Measurements from ENCODE around the gene OXGR1. TPM values are rescaled to one million over a fixed set of nuclear protein-coding genes. Genes with fewer than 3 reads are reported as not detected.
"Not testable (repeated sequence)": the region's sequence is repeated elsewhere in the genome, so short reads cannot be mapped to it uniquely, and the experiment has no call there.

OXGR1 gene
- total RNA-seq, 1 donor: not detected

DNA sequence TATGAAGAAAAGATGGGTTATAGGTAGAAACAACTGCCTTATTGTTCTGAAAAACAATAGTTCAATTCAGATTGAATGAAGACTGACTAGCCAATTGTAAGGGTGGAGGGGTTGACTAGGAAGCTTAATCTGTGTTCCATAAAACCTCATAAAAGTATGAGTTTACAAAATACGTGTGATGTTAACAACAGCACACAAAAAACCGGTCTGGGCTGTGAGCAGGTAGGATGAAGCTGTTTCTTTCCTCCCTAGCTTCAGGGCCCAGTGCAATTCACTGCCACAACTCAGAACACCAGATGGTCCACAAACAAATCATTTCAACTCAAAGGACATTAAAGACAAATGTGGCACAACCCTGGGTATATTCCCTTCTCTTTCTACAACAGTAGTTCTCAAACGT lies 3.2 kb downstream of the OXGR1 start:
- TF ChIP-seq, protein P1, sequence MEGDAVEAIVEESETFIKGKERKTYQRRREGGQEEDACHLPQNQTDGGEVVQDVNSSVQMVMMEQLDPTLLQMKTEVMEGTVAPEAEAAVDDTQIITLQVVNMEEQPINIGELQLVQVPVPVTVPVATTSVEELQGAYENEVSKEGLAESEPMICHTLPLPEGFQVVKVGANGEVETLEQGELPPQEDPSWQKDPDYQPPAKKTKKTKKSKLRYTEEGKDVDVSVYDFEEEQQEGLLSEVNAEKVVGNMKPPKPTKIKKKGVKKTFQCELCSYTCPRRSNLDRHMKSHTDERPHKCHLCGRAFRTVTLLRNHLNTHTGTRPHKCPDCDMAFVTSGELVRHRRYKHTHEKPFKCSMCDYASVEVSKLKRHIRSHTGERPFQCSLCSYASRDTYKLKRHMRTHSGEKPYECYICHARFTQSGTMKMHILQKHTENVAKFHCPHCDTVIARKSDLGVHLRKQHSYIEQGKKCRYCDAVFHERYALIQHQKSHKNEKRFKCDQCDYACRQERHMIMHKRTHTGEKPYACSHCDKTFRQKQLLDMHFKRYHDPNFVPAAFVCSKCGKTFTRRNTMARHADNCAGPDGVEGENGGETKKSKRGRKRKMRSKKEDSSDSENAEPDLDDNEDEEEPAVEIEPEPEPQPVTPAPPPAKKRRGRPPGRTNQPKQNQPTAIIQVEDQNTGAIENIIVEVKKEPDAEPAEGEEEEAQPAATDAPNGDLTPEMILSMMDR (IDR thresholded peaks at IDR 0.05; ENCODE audit: insufficient read depth, low read depth, low read length): no peak
- H3K4me3 ChIP-seq (ENCODE audit: low read depth, low read length): no peak overlapping the region
- DNase-seq (ENCODE audit: low read depth): no peak

DNA sequence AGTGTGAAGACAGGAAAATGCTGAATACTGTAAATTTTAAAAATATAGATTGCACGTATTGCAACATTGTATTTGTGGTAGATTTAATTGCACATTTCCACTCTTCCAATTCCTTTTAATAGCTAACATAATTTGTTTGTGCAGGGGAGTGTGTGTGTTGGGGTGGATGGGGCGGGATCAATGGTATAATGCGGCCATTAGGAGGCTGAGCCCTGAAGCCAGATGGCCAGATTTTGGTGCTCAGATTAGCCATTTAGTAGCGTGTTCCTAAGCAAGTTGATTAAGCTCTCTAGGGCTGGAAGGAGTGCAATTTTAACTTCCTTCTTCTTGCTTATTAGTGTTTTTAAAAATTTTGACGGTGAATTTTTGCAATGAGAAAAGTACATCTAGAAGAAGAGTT lies 5.8 kb downstream of the OXGR1 start:
- DNase-seq (ENCODE audit: low read depth): no peak

DNA sequence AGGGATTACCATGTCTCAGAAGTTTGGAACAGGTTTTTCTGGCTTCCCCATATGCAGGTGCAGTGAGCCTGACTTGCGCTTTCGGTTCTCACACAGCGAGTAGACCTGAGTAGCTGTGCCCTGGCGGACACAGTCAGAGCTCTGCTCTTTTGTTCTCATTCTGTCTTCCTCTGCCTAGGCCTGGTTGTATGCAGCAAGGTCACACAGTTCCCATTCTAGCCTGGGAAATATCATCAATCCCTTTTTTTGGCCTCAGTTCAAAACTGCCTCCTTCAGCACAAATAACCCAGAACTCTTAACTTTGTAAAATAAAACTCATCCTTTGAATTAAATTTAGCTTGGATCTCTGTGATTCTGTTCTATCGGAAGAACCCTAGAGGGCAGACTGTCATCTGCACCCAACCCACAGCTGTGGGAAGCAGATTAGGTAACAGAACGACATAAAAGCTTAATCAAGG lies 10.2 kb downstream of the OXGR1 start:
- TF ChIP-seq, protein P1 (IDR thresholded peaks at IDR 0.05; ENCODE audit: insufficient read depth, low read depth, low read length): peak; percentile 38
- DNase-seq (ENCODE audit: low read depth): no peak
- H3K4me3 ChIP-seq (ENCODE audit: low read depth, low read length): peak overlapping the region; percentile 29

More for the DNA sequence above, 5.8 kb downstream of the OXGR1 start:
- TF ChIP-seq, protein P1 (IDR thresholded peaks at IDR 0.05; ENCODE audit: insufficient read depth, low read depth, low read length): no peak
- H3K4me3 ChIP-seq (ENCODE audit: low read depth, low read length): no peak overlapping the region

DNA sequence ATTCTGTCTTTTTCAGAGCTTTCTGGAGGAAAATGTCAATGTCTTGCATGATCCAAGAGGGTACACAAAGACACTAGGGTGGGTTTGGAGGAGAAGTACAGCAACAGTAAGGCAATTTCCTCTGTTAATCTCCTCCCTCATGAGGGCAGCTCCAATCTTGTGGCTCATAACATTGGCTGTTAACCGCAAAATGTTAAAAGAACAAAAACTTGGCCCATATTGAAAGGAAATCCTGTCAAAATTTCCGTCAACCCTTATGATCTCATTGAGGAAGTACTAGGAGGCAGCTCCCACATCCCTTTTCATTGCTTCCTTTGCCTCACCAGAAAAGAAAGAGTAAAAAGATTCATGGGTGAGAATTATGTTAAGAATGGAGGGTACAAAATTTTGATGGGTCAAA lies 11.6 kb downstream of the OXGR1 start:
- H3K4me3 ChIP-seq (ENCODE audit: low read depth, low read length): no peak overlapping the region
- no peak for DNase-seq (ENCODE audit: low read depth)
- TF ChIP-seq, protein P1 (IDR thresholded peaks at IDR 0.05; ENCODE audit: insufficient read depth, low read depth, low read length): no peak

DNA sequence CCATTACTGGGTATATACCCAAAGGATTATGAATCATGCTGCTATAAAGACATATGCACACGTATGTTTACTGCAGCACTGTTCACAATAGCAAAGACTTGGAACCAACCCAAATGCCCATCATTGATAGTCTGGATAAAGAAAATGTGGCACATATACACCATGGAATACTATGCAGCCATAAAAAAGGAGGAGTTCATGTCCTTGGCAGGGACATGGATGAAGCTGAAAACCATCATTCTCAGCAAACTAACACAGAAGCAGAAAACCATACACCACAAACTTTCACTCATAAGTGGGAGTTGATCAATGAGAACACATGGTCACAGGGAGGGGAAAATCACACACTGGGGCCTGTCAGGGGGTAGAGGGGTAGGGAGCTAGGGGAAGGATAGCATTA lies 14.4 kb downstream of the OXGR1 start:
- not testable (repeated sequence) for DNase-seq (ENCODE audit: low read depth); H3K4me3 ChIP-seq (ENCODE audit: low read depth, low read length)

DNA sequence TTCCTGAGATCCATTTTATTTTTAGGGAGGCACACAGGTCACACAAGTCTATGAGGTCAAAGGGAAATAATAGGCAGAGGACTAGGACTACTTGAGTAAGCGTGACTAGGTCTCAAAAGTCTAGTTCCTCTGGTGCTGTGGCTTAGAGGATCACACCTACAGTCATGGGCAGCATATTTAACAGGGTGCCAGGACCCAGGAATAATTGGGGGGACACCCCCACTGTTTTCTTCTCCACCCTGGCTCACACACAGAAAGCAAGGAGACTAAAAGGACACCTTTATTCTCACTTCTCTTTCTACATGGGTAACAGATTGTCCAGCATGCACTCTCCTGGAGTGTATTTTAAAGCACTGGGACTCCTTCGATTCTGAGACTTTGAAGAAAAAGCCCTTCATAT lies 26.2 kb downstream of the OXGR1 start:
- TF ChIP-seq, protein P1 (IDR thresholded peaks at IDR 0.05; ENCODE audit: insufficient read depth, low read depth, low read length): no peak
- no peak overlapping the region for H3K4me3 ChIP-seq (ENCODE audit: low read depth, low read length)
- no peak for DNase-seq (ENCODE audit: low read depth)

DNA sequence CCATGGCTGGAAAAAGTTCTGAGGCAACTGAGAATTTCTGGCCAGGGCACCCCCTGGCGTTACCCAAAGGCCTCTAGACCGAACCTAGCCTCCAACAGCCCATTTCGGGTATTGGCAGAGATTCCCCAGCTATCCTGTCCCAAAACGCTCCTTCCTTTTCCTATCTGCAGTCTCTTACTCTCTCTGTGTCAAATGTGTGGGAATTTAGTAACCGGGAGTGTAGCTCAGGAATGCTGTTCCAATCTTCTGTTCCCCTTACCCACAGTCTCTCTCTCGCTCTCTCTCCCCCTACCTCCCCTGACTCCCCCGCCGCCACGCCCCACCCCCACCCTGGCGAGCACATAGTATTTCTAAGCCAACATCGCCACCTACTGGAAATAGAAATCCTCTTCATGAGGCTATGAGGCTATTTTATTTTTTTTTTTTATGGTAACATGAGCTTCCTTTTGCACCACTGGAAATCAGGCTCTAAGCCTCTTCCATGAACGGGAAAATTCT lies 27.0 kb downstream of the OXGR1 start:
- peak; percentile 3 for DNase-seq (ENCODE audit: low read depth)
- no peak overlapping the region for H3K4me3 ChIP-seq (ENCODE audit: low read depth, low read length)
- TF ChIP-seq, protein P1 (IDR thresholded peaks at IDR 0.05; ENCODE audit: insufficient read depth, low read depth, low read length): no peak

Data from fibroblast of villous mesenchyme (primary cell).